ENCODE measurements around the gene NRCAM. TPM values are rescaled to one million over a fixed set of nuclear protein-coding genes. Genes with fewer than 3 reads are reported as not detected.
A peak's percentile ranks its signal among the peaks of the same experiment; 100 is the strongest.

NRCAM gene
- total RNA-seq, 1 experiment from 2014 or later = 30.8 TPM

GRCh38 chr7:108423089-108423989 is 32.9 kb downstream of the NRCAM start:
- Histone ChIP-seq H3K27ac (no peak overlapping the region), H3K27me3 (no peaks in the 10 kb centered on the region), H3K4me3 (no peak overlapping the region), H3K9me3 (replicated peaks) (no peaks in the 10 kb centered on the region), H3K36me3 (no peaks in the 10 kb centered on the region), H3K4me1 (peaks cover 7% of the 10 kb centered on the region)
- DNase-seq = no peak

GRCh38 chr7:108421720-108422331 is 34.4 kb downstream of the NRCAM start:
- H3K4me1 ChIP-seq = peaks cover 10% of the 10 kb centered on the region
- no peaks in the 10 kb centered on the region for H3K27me3 ChIP-seq
- no peak overlapping the region for H3K27ac ChIP-seq
- no peaks in the 10 kb centered on the region for H3K9me3 ChIP-seq (replicated peaks)
- DNase-seq = no peak
- no peak overlapping the region for H3K4me3 ChIP-seq
- H3K36me3 ChIP-seq = no peaks in the 10 kb centered on the region

DNA sequence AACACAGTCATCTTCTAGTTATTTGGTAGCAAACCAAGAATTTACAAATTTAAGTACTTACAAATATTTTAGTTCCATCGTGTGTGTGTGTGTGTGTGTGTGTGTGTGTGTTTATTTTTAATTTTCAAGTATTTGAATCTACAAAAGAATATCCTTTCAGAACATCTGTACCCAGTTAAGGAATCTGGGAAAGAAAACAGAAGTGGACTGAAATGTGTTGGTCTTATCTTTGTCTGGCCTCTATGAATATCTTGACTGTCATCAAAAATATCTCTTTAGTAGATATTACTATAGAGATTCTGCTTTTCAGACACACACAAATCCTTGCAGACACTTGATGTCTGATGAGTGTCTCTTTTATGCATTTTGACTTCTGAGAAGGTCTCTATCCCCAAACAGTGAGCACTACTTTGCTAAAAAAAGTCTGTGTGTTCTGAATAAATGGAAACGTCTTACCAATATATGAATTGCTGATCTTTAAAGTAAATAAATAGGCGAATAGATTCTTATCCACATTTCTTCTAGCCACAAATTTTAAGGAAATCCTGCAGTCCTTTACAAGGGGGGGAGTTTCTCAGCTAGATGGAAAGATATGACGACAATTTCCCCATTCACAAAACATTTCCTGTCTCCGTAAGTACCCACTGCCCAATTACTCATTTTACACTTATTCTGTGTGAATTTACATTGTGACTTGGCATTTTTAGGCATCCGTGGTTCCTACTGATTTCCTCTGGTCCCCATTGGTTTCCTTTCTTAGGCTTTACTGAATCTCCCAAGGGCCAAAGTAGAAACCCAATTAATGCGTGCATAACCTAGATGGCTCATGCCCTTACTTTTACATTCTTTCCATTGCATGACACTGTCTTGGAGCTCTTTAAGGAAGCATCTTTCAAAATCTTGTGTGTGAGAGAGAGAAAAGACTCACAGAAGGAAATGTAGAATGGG is 36.0 kb downstream of the NRCAM start:
- no peak overlapping the region for H3K27ac ChIP-seq
- H3K27me3 ChIP-seq = no peaks in the 10 kb centered on the region
- no peak overlapping the region for H3K4me3 ChIP-seq
- H3K9me3 ChIP-seq (replicated peaks) = no peaks in the 10 kb centered on the region
- no peak for DNase-seq
- H3K36me3 ChIP-seq = no peaks in the 10 kb centered on the region
- peaks cover 21% of the 10 kb centered on the region for H3K4me1 ChIP-seq

DNA sequence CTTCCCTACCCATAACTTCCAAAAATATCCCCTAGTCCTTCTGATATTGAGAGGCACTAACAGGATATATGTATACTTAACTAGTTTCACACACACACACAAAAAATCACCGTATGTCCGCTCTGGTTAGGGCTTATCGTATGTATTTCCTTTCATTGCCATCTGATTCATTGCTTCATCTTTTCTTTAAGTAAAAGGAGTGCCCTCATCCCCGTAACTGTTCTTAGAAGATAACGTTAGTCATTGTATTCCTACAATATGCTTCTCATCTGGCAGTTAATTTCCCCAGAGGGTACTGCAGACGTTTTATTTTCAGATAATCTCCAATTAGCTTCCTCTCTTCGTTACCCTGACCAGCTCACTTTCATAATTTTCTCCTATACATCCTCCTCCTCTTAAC is 37.3 kb downstream of the NRCAM start:
- Histone ChIP-seq H3K4me1 (peaks cover 34% of the 10 kb centered on the region), H3K9me3 (replicated peaks) (no peaks in the 10 kb centered on the region), H3K36me3 (no peaks in the 10 kb centered on the region), H3K27me3 (no peaks in the 10 kb centered on the region), H3K4me3 (no peak overlapping the region), H3K27ac (no peak overlapping the region)
- DNase-seq = no peak

GRCh38 chr7:108417926-108418325 is 38.3 kb downstream of the NRCAM start:
- Histone ChIP-seq H3K27me3 (no peaks in the 10 kb centered on the region), H3K4me1 (peaks cover 44% of the 10 kb centered on the region), H3K27ac (no peak overlapping the region), H3K9me3 (replicated peaks) (no peaks in the 10 kb centered on the region), H3K4me3 (no peak overlapping the region), H3K36me3 (no peaks in the 10 kb centered on the region)
- DNase-seq = no peak

GRCh38 chr7:108417144-108417543 is 39.1 kb downstream of the NRCAM start:
- Histone ChIP-seq H3K4me1 (peaks cover 44% of the 10 kb centered on the region), H3K27me3 (no peaks in the 10 kb centered on the region), H3K9me3 (replicated peaks) (no peaks in the 10 kb centered on the region), H3K36me3 (no peaks in the 10 kb centered on the region), H3K27ac (peak overlapping the region; percentile 73; the same call in 1 of the 2 replicates), H3K4me3 (no peak overlapping the region)
- DNase-seq = no peak

- Histone ChIP-seq H3K4me3 (peak overlapping the region; percentile 28), H3K27me3 (no peaks in the 10 kb centered on the region), H3K9me3 (replicated peaks) (no peaks in the 10 kb centered on the region), H3K4me1 (peaks cover 39% of the 10 kb centered on the region), H3K27ac (peak overlapping the region; percentile 73), H3K36me3 (no peaks in the 10 kb centered on the region)
- peak; percentile 63 to 76 for DNase-seq
These were observed 40.3 kb downstream of the NRCAM start for GRCh38 chr7:108415821-108416536.

DNA sequence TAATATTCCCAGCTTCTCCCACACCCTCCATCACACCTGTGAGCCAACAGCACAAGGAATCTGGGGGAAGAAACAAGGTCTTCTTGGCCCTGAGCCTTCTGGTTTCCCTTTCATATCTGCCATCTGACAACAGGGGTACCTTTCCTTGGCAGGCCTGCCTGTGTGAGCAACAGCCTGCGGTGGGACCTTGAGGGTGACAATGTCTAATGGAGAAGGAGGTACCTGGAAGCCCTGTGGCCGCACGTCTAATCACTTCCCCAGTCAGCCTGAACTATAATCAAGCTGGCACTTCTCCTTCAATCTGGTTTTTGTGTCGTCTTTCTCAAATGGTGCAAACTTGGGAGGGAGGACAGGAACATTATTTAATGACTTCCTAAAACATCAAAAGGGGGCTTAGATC is 41.2 kb downstream of the NRCAM start:
- H3K4me3 ChIP-seq = no peak overlapping the region
- H3K27me3 ChIP-seq = no peaks in the 10 kb centered on the region
- H3K4me1 ChIP-seq = peaks cover 37% of the 10 kb centered on the region
- DNase-seq = no peak
- no peaks in the 10 kb centered on the region for H3K36me3 ChIP-seq
- H3K27ac ChIP-seq = peak overlapping the region; percentile 73
- no peaks in the 10 kb centered on the region for H3K9me3 ChIP-seq (replicated peaks)

DNA sequence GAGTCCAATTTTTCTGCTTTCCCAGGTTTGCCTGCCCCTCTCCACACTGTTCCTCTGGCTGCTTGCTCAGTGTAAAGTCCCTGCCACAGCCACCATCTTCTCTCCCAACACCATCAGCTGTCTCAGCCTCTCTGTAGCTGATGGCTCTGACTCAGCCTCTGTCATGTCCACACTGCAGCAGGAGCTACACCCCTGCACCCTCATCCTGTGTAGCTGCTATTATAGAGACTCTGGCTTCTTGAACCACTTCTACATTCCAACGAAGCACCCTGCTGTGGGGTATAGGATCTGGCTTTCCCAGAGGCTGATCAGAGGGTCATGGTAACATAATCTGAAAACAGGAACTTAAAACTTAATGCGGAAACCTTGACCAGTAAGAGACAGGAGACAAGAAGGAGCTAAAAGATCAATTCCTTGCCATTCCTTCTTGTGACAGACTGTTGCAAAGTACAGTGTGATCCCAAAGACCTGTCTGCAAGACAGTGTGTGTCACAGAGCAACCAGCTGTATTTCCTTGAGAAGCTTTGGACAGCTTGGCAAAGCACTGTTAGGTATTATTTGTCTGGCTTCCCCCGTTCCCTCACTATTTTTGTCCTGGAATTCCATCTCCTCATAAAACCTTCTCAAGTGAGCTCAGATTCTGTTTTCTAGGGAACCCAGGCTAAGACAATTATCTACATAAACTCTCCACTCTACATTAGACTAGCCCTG is 42.3 kb downstream of the NRCAM start:
- DNase-seq = peak; percentile 80 to 86
- peaks cover 37% of the 10 kb centered on the region for H3K4me1 ChIP-seq
- H3K27ac ChIP-seq = peak overlapping the region; percentile 70

DNA sequence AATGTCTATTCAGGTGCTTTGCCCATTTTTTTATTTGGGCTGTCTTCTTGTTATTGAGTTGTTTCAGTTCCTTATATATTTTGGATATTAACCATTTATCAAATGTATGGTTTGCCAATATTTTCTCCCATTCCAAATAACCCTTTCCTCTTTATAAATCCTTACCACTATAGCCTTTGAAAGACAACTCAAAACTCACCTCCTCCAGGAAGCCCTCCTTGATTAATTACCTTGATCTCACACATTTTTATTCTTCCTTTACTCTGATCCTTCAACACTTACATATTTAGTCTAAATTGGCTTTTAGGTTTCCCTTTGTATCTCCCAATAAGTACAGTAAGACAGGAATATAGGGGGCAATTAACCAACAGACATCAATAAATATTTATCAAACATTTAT is 42.9 kb downstream of the NRCAM start:
- H3K4me1 ChIP-seq = peaks cover 43% of the 10 kb centered on the region
- peak overlapping the region; percentile 70 for H3K27ac ChIP-seq
- DNase-seq = no peak
- H3K9me3 ChIP-seq (replicated peaks) = no peaks in the 10 kb centered on the region
- H3K36me3 ChIP-seq = no peaks in the 10 kb centered on the region
- H3K4me3 ChIP-seq = no peak overlapping the region
- no peaks in the 10 kb centered on the region for H3K27me3 ChIP-seq

More for the DNA sequence above, 42.3 kb downstream of the NRCAM start:
- Histone ChIP-seq H3K4me3 (no peak overlapping the region), H3K27me3 (no peaks in the 10 kb centered on the region), H3K9me3 (replicated peaks) (no peaks in the 10 kb centered on the region), H3K36me3 (no peaks in the 10 kb centered on the region)

- Histone ChIP-seq H3K27ac (no peak overlapping the region), H3K27me3 (no peaks in the 10 kb centered on the region), H3K9me3 (replicated peaks) (no peaks in the 10 kb centered on the region), H3K4me3 (no peak overlapping the region), H3K36me3 (no peaks in the 10 kb centered on the region), H3K4me1 (peaks cover 30% of the 10 kb centered on the region)
- no peak for DNase-seq
These were observed 47.1 kb downstream of the NRCAM start for GRCh38 chr7:108409146-108409545.

- Histone ChIP-seq H3K36me3 (no peaks in the 10 kb centered on the region), H3K4me3 (no peak overlapping the region), H3K4me1 (peaks cover 24% of the 10 kb centered on the region), H3K27ac (no peak overlapping the region), H3K27me3 (no peaks in the 10 kb centered on the region), H3K9me3 (replicated peaks) (no peaks in the 10 kb centered on the region)
- no peak for DNase-seq
These were observed 47.8 kb downstream of the NRCAM start for GRCh38 chr7:108408296-108408991.

DNA sequence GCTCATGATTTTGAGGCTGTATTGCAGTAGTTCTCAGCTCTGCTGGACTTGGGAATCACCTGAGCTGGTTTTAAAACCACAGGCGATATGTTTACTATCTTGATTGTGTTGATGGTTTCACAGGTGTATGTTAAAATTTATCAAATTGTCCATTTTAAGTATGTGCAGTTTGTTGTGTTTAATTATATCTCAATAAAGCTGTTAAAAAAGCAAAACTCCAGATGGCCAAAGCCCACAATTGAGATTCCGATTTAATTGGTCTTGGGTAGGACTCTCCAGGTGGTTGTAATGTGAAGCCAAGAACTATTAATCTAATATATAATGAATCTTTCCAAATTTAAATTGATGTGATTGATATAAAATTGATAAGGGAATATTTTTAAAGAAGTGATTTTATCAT is 48.6 kb downstream of the NRCAM start:
- Histone ChIP-seq H3K4me1 (peaks cover 27% of the 10 kb centered on the region), H3K36me3 (no peaks in the 10 kb centered on the region), H3K27ac (no peak overlapping the region), H3K27me3 (no peaks in the 10 kb centered on the region), H3K4me3 (no peak overlapping the region), H3K9me3 (replicated peaks) (no peaks in the 10 kb centered on the region)
- no peak for DNase-seq

All from SJCRH30 (cell line).